Erythroblast (primary cell): Measurements from ENCODE around the gene SURF4.
"Not testable (repeated sequence)": the region's sequence is repeated elsewhere in the genome, so short reads cannot be mapped to it uniquely, and the experiment has no call there.

ENCODE experiments used
- GATA1 ChIP-seq: IDR thresholded peaks from 2 replicates; pipeline ENCODE4 v1.6.1; 2011; ENCODE audit warnings: low read depth, mild to moderate bottlenecking, control low read depth, low read length, moderate library complexity
- POLR2A ChIP-seq: IDR thresholded peaks from 2 replicates; pipeline ENCODE4 v1.6.1; 2011; ENCODE audit warnings: mild to moderate bottlenecking, low read length

DNA sequence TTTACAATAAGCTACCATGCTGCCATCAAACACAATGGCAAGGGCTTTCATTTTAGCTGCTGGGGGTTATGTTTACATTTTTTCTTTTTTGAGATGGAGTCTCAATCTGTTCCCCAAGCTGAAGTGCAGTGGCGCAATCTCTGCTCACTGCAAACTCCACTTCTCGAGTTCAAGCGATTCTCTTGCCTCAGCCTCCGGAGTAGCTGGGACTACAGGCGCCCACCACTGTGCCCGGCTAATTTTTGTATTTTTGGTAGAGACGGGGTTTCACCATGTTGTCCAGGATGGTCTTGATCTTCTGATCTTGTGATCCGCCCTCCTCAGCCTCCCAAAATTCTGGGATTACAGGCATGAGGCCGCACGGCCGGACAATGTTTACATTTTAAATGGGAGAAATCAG lies 41.0 kb downstream of the SURF4 start:
- TF ChIP-seq POLR2A, GATA1: not testable (repeated sequence)
